Endothelial cell (in vitro differentiated cells): ENCODE data around the gene TRUB1. TPM values are rescaled to one million over a fixed set of nuclear protein-coding genes. Genes with fewer than 3 reads are reported as not detected.

Source experiments
- DNase-seq: peaks from one replicate; pipeline ENCODE4 v3.0.0; 2021; ENCODE audit warnings: low spot score
- H3K27ac Mint-ChIP-seq: one replicate; pipeline ENCODE4 v1.8.0; 2021; ENCODE audit warnings: mixed read lengths, inconsistent platforms; ENCODE audit not compliant: unreplicated experiment
- H3K27me3 Mint-ChIP-seq: one replicate; pipeline ENCODE4 v1.8.0; 2021; ENCODE audit warnings: mild to moderate bottlenecking, moderate library complexity, mixed read lengths, inconsistent platforms; ENCODE audit not compliant: unreplicated experiment
- H3K36me3 Mint-ChIP-seq: one replicate; pipeline ENCODE4 v1.8.0; 2021; ENCODE audit warnings: mild to moderate bottlenecking, low read depth, mixed read lengths, inconsistent platforms; ENCODE audit not compliant: unreplicated experiment
- H3K4me1 Mint-ChIP-seq: one replicate; pipeline ENCODE4 v1.8.0; 2021; ENCODE audit warnings: mild to moderate bottlenecking, mixed read lengths, inconsistent platforms; ENCODE audit not compliant: unreplicated experiment
- H3K4me3 Mint-ChIP-seq: one replicate; pipeline ENCODE4 v1.8.0; 2021; ENCODE audit warnings: mild to moderate bottlenecking, mixed read lengths, inconsistent platforms; ENCODE audit not compliant: unreplicated experiment
- H3K9me3 Mint-ChIP-seq: one replicate; pipeline ENCODE4 v1.8.0; 2021; ENCODE audit warnings: mixed read lengths, inconsistent platforms; ENCODE audit not compliant: unreplicated experiment
- total RNA-seq: library from RNA; stranded (reverse); fragmentation: NEBNext Ultra II Directional; extraction: Animal tissue kit (Norgen Biotek cat#: 25700); gene quantifications from one replicate; pipeline ENCODE4 v1.2.1, GENCODE V29; 2021; ENCODE audit not compliant: unreplicated experiment
- TF ChIP-seq, protein P1 (sequence below): fragments of 200-600 bp; sonication (generic); IDR thresholded peaks from one replicate; pipeline ENCODE4 v1.5.0; 2021; ENCODE audit warnings: antibody characterized with exemption; ENCODE audit not compliant: unreplicated experiment

The TRUB1 gene
- total RNA-seq, 1 donor from 2014 or later: 15.4 TPM

DNA sequence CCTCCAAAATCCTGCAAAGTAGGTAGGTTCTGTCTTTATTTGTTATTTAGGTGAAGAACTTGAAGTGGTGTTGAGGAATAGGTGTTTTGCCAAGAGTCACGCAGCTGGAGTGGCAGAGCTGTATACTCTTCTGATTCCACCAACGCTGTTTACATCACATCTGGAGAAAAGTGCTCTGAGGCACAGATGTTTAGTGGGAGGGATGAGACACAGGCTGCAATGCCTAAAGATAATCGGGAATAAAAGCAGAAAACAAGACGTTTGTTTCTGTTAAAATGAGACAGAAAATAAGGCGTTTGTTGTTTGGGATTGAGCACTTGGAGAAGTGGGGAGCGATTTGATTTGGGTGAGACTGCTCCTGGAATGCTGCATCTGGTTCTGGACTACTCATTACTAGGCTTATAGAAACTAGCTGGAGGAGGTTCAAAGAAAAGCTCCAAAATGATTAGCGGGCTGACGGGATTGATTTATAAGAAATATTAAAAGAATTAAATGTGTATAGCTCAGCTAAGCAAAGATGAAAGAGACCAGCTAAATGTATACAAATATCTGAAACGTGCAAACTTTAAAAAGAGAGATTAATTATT is 54.3 kb downstream of the TRUB1 start:
- TF ChIP-seq, protein P1, sequence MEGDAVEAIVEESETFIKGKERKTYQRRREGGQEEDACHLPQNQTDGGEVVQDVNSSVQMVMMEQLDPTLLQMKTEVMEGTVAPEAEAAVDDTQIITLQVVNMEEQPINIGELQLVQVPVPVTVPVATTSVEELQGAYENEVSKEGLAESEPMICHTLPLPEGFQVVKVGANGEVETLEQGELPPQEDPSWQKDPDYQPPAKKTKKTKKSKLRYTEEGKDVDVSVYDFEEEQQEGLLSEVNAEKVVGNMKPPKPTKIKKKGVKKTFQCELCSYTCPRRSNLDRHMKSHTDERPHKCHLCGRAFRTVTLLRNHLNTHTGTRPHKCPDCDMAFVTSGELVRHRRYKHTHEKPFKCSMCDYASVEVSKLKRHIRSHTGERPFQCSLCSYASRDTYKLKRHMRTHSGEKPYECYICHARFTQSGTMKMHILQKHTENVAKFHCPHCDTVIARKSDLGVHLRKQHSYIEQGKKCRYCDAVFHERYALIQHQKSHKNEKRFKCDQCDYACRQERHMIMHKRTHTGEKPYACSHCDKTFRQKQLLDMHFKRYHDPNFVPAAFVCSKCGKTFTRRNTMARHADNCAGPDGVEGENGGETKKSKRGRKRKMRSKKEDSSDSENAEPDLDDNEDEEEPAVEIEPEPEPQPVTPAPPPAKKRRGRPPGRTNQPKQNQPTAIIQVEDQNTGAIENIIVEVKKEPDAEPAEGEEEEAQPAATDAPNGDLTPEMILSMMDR: no peak
- H3K27me3 Mint-ChIP-seq: no peaks in the 10 kb centered on the region
- H3K36me3 Mint-ChIP-seq: no peaks in the 10 kb centered on the region
- H3K9me3 Mint-ChIP-seq: no peaks in the 10 kb centered on the region
- DNase-seq: no peak
- no peak overlapping the region for H3K4me3 Mint-ChIP-seq
- no peak overlapping the region for H3K27ac Mint-ChIP-seq
- H3K4me1 Mint-ChIP-seq: no peaks in the 10 kb centered on the region

DNA sequence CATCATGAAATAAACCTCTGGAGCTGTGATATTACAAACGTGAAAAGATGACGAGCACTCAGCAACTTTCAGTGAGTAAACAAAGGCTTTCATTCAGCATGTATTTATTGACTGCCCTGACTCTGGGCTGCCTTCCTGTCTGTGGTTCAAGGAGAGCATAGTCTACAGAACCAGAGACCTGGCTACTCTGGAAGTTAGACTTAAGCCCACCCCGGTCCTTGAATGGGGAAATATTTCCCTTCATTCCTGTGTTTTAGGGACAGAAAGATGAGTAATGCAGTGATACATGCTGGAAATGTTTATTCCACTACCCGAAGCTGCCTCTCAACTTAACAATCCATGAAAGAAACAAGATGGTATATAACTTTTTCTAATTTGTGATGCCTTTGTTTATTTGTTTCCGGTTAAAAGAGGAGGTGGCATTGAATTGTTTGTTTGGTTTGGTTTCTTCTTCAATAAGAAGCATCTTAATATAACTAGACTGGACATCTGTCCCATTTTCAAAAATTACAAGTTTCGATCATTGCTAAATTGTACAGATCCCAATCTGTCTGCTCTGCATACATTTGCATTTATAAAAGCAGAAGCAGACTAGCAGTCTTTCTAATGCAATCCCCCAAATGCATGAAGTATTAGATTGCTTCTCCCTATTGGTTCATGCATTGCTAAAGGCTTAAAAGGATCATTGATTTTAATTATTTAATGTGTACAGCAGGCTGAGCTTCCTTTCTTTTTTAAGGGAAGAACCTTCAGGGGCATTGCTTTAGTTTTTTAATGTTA is 57.7 kb downstream of the TRUB1 start:
- Mint-ChIP-seq H3K9me3 (no peaks in the 10 kb centered on the region), H3K27me3 (peaks cover 3% of the 10 kb centered on the region), H3K27ac (no peak overlapping the region), H3K36me3 (no peaks in the 10 kb centered on the region), H3K4me3 (no peak overlapping the region), H3K4me1 (no peaks in the 10 kb centered on the region)
- DNase-seq: no peak
- TF ChIP-seq, protein P1: no peak

DNA sequence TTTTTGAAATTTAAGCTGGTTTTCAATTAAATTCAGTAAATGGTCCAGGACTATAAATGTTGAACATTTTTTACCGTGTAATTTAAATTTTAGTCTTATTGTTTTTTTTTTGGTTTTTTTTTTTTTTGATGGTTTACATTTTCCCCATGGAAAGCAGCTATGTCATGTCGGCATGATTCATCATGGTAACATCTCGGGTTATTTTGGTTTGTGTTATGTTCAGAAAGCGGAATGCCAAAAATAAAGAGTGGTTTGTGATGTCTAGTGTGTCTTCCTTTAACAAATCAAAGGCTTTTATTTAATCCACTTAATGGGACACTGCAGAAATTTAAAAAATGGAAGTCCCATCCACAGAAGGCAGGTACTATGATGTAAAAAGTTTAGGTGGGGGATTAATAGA is 58.5 kb downstream of the TRUB1 start:
- Mint-ChIP-seq H3K9me3 (no peaks in the 10 kb centered on the region), H3K36me3 (no peaks in the 10 kb centered on the region), H3K27me3 (peaks cover 3% of the 10 kb centered on the region), H3K4me3 (no peak overlapping the region), H3K27ac (no peak overlapping the region), H3K4me1 (peaks cover 3% of the 10 kb centered on the region)
- no peak for DNase-seq
- TF ChIP-seq, protein P1: no peak

DNA sequence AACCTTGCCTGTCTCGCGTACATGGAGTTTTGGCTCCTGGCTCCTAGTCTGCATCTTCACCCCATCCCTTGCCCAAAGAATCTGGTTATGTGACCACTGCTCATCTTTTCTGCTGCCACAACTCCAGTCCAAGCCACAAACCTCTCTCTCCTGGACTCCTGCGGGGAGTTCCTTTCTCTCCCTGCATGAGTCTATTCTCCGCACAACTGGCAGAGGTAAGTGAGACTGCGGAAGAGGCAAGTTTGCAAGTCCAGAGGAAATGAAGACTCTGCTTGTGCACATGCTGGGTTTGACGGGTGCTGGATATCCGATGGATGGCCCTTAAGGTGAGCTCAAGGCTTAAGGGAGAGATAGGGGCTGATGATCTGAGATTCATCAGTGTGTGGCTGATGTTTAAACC is 61.0 kb downstream of the TRUB1 start:
- H3K27ac Mint-ChIP-seq: no peak overlapping the region
- no peak for DNase-seq
- H3K4me3 Mint-ChIP-seq: no peak overlapping the region
- no peaks in the 10 kb centered on the region for H3K9me3 Mint-ChIP-seq
- H3K27me3 Mint-ChIP-seq: peaks cover 3% of the 10 kb centered on the region
- H3K36me3 Mint-ChIP-seq: no peaks in the 10 kb centered on the region
- TF ChIP-seq, protein P1: no peak
- H3K4me1 Mint-ChIP-seq: peaks cover 9% of the 10 kb centered on the region
